GM18499 (cell line): Measurements from ENCODE around the gene SLC16A2.

Experiments used
- ATAC-seq: cut with Tn5 transposase; IDR thresholded peaks from one replicate; pipeline ENCODE4 v1.9.1; 2021; ENCODE audit warnings: moderate number of reproducible peaks; ENCODE audit not compliant: insufficient read depth, unreplicated experiment

SLC16A2 gene

DNA sequence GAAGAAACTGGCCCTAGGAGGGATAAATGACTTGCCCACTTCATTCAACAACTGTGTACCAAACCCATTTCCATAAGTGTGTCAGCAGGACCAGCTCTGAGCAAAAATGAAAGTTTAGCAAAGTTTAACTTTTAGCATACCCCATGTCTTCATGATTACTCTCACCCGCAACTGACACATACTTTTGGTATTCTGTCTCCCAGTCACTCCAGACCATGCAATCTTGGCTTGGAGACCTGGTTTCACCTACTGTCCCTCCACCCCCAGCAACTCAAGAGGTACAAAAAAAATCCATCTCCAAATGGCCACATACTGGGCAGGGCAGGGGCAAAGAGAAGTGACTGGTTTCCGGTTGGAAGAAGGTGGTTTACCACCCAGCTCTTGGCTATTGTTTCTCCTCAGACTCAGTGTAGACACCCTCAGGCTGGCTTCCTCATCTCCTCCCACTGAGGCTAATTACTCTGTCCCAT is 113.3 kb downstream of the SLC16A2 start:
- peak; percentile 38 for ATAC-seq

DNA sequence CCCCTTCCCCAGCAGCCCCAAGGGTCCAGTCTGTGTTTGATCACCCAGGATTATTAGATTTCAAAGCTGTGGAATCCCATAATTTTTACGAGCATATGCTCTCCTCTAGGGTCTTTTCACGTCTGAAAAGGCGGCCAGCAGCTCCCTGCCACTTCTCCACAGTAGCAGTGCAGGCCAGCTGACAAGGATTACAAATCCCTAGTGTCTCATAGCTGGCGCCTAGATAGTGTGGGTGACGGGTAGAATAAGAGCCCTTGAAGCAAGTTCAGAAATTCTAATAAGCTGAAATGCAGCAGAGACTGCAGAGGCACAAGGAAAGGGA is 113.8 kb downstream of the SLC16A2 start:
- ATAC-seq = no peak

DNA sequence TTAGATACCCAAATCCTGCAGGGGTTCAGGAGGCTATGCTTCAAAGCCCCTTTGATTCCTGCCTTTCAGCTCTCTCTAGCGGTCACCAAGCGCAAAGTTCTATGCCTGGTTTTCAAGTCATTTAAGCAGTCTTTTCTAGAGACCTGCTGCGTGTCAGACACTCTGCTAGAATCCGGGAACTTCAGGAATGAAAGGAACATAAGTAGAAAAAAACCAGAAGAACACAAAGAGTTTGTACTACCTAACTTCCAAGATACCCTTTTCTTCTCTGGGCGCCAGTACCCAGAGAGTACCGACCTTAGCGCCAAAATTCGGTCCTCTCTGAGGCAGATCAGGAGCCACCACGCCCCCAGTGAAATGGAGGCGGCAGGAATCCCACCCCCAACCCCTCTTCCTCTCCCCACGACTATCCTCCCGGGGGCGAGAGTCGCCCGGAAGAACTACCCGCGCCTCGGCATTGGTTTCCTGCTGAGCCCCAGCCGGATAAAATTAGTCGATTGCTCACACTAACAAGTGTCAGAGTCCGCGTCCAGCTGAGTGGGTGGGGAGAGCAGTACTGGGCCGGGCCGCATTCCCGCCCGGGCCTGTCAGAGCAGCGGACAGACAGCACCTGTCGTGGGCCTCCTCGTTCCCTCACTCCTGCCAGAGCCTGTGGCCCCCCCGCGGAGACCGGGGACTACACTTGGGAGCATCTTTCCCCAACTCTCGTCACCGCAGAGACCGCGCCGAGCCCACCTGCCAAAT is 114.3 kb downstream of the SLC16A2 start:
- ATAC-seq = no peak

DNA sequence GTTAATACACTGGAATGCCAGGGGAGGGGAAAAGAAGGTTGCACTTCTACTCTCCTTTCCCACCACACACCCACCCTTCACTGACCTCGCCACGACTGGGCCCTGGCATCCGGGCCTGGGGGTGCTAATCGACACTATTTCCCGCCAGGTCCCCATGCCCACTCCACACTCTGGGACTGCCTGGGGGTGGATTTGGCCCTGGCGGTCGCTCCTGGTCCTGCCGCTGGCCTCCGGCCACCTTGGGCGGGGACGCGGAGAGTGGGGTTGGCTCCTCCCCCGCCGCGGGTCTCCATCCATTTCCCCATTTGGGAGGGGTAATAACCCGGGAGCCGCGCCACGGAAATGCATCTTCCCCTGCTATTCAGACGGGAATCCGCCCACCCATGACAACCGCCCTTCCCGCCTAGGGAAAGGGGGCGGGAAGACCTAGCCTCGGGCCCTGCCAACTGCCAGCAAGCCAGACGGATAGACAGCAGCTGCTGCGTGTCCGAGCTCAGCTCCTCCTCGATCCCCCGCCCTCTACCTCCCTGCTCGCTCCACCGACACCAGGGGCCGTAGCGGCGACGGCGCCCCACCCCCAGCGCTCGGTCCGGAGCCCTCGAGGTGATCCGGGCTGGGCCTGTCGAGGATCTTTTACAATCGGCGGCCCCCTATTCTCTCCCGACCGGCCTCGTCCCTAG is 115.0 kb downstream of the SLC16A2 start:
- ATAC-seq = no peak

DNA sequence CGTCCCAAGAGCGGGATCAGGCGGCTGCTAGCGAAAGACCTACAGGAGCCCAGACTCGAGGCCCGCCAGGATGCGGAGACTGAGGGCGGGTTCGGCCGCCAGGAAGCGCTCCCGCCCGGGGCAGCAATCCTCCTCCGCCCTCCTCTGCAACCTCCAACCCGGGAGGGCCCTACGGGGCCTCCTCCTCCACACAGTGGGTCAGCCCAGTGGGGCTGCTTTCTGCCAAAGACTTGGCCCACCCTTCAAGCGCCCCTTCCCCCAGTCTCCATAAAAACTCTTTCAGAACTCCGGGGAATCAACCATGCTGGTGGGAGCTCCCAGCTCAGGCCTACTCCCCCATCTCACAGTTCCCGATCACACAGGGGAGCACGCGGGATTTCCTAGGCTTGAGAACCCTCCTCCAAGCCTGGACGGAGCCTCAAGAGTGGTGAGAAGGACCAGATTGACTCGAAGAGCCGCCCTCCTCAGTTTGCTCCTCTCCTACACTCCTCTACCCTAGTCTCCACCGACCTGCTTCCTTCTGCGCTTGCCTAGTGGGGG is 115.6 kb downstream of the SLC16A2 start:
- no peak for ATAC-seq

DNA sequence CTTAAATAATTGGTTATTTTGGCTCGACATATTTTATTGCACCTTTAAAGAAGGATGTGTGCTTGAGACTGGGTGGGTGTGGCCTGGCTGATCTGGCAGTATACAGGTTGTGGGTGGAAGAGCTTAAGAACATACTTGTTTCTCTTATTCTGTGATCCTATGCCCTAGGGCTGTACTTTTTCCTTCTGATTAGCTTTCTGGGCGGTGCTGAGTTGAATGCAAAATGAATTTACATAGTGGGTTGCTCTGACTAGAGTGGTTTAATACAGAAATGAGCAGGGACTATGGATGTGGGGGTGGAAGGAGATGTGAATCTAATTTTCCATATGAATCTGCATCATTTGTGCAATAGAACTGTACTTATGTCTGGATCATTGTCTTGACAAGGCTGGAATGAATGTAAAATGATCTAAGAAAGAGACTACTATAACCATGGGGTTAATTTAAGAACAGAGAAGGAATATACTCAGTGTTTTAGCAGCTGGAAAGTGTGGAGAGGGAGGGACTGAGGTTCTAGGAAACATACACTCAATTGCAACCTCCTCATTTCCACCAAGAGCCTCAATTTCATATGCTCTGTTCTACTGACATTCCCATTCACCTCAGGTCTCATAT is 119.4 kb downstream of the SLC16A2 start:
- no peak for ATAC-seq

DNA sequence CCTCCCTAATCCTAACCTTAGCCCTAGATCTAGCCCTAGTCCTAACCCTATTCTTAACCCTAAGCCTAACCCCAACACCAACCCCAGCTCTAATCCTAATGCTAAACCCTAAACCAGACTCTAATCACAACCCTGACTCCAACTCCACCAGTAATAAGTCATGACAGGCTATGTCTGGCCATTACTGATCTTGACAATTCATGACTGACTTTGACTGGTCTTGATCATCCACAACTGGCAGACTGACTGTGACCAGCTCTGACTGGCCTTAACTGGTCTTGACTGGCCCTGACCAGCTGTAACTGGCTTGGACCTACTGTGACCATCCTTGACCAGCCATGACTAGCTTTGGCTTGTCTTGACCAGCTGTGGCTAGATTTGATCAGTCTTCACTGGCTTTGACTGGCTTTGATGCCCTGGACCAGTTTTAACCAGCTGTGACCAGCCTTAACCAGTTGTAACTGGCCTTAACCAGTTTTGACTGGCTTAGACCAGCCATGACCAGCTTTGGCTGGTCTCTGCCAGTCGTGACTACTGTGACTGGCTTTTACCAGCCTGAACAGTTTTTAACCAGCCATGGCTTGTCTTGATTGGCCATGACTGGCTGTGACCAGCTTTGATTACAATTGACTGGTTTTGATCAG is 124.7 kb downstream of the SLC16A2 start:
- no peak for ATAC-seq

DNA sequence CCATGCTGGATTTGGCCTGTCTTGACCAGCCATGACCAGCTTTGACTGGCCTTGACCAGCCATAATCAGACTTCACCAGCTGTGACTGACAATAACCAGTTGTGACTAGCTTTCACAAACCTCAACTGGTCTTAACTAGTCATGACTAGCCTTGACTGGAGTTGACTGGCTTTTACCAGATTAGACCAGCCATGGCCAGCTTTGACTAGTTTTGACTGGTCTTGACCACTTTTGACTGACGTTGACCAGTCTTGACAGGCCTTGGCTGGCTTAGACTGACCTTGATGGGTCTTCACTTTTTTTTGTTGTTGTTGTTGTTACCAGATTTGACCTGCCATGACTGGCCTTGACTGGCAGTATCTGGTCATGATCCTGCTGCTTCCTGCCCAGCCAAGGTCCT is 125.7 kb downstream of the SLC16A2 start:
- no peak for ATAC-seq

DNA sequence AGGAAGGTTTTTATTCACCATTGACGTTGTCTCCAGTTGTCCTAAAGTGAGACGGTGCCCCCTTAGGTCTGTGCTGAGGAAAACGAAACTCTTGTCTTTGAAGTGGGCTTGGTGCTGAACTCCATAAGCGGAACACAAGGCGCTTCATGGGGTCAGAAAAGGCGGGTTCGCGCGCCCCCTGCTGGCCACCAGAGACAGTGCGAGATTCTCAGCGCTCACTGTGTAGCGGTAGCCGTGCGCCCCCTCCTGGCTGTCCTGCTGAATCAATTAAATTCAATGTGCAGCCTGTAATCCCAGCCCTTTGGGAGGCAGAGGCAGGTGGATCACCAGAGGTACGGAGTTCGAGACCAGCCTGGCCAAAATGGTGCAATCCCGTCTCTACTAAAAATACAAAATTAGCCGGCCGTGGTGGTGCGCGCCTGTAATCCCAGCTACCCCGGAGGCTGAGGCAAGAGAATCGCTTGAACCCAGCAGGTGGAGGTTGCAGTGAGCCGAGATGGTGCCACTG is 129.1 kb downstream of the SLC16A2 start:
- peak; percentile 79 for ATAC-seq

DNA sequence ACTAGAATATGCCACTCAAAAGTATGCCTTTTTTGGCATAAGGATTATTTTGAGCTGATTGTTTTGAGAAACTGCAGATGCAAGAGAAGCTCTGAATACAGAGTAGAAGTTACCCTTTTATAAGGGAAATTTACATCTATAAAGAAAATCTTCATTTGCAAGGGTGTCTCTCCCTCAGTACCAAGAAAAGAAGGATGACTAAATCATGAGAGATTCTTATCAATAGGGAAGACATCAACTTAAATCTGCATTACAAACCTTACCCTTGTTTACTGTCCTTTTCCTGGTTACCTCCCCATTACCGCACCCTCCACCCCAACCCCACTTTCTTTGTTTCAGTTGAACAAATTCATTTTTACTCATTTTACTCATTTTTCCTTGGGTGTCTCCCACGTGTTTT is 130.6 kb downstream of the SLC16A2 start:
- ATAC-seq = no peak

DNA sequence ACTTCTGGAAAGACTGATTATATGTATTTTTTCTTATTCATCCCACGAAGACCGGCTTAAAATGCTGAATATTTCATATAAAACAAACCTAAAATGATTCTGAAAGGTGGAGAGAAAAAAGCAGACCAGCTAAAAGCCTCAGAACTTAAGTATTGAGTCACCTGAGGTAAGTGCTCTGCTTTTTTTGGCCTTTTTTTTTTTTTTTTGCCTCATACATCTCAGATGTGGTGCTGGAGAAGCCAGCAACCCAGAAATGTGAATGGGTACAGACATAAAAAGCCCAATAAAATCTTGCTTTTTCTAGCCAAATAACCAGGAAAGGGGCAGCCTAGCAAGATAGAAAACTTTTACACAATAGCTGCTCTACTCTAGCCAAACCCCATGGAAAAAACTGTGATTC is 136.1 kb downstream of the SLC16A2 start:
- no peak for ATAC-seq

DNA sequence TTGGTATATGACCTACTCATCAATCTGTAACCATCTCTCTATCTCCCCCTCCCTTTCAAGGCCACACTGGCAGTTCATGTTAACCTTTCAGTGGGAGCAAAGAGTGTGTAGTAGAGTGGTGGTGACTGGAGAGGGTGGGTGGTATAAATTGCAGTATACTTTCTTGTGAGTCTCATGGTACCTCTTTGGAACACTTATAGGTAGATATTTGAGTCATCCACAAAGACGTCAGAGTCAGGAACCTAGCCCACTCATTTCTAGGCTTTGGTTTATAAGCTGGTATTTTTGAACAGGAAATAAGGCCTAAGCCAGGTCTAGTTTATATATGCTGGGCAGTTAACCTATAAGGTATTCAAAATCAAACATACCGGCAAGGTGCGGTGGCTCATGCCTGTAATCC is 156.8 kb downstream of the SLC16A2 start:
- no peak for ATAC-seq

DNA sequence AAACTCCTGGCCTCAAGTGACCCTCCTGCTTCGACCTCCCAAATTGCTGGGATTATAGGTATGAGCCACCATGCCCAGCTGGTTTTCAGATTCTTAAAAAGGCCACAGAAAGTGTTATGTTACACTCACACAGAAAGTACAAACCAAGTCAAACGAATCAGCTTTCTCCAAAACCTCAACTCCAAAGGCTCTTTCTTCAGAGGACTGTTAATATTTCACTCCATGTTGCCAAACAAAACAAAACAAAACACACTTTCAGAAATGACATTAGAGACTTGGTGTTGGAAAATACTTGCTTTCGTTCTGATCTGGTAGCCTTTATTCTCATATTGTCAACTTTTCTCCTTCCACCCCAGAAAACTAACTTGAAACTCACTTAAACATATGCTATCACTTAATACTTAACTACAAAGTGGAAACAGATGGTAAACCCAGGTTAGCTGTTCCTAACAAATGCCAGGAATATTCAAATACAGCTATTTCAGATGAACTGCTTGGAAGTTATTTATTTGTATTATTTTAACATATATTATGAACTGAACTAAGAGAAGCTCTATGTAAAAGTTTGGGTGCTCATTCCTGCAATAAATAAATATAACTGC is 158.4 kb downstream of the SLC16A2 start:
- no peak for ATAC-seq
